Esophagus (tissue), 2 donors: ENCODE measurements around the gene VPS26C. TPM values are rescaled to one million over a fixed set of nuclear protein-coding genes. Genes with fewer than 3 reads are reported as not detected.

Experiments
- H3K27ac ChIP-seq, 2 donors: one replicate each; pipeline ENCODE4 v1.5.1; 2013; ENCODE audit warnings: low read depth in 2 of 2, mild to moderate bottlenecking in 2 of 2, inconsistent platforms in 1 of 2, low read length in 1 of 2, moderate library complexity in 1 of 2
- H3K27me3 ChIP-seq, 2 donors: one replicate each; pipeline ENCODE4 v1.6.1; 2013; ENCODE audit warnings: low read length in 2 of 2, control low read depth in 1 of 2, mild to moderate bottlenecking in 1 of 2; ENCODE audit not compliant: insufficient read depth in 2 of 2, control insufficient read depth in 1 of 2
- H3K36me3 ChIP-seq, 2 donors: one replicate each; pipeline ENCODE4 v1.6.1; 2013; ENCODE audit warnings: low read length in 1 of 2; ENCODE audit not compliant: control insufficient read depth in 2 of 2, insufficient read depth in 2 of 2
- H3K4me1 ChIP-seq, 2 donors: one replicate each; pipeline ENCODE4 v1.6.1; 2013; ENCODE audit warnings: low read length in 1 of 2; ENCODE audit not compliant: control insufficient read depth in 2 of 2, insufficient read depth in 2 of 2
- H3K4me3 ChIP-seq, 2 donors: one replicate each; pipeline ENCODE4 v1.5.1; 2013; ENCODE audit warnings: low read length in 2 of 2, mild to moderate bottlenecking in 2 of 2, low read depth in 1 of 2, moderate library complexity in 1 of 2
- H3K9me3 ChIP-seq, 2 donors: one replicate each; pipeline ENCODE4 v1.6.1; 2013; ENCODE audit warnings: mild to moderate bottlenecking in 2 of 2, low read depth in 1 of 2, low read length in 1 of 2, moderate library complexity in 1 of 2; ENCODE audit not compliant: control insufficient read depth in 2 of 2, insufficient read depth in 1 of 2
- WGBS, 2 donors: extraction: QIAGEN DNeasy Blood & Tissue Kit; methylation state at CpG; one replicate each; pipeline ENCODE4 v1.1.7; 2013; 5-methylcytosine and 5-hydroxymethylcytosine counted together
- polyA plus RNA-seq, 2 donors: library from polyadenylated mRNA; stranded (reverse); fragments of 200-250 nt; gene quantifications; one replicate each; pipeline ENCODE4 v1.2.3, GENCODE V29; 2013
- donor health status: healthy with polysubstance abuse.
- donor health status: Bipolar disorder and iron deficiency.

The VPS26C gene
- polyA plus RNA-seq, 2 donors, result 12.4 to 18.0 TPM

DNA sequence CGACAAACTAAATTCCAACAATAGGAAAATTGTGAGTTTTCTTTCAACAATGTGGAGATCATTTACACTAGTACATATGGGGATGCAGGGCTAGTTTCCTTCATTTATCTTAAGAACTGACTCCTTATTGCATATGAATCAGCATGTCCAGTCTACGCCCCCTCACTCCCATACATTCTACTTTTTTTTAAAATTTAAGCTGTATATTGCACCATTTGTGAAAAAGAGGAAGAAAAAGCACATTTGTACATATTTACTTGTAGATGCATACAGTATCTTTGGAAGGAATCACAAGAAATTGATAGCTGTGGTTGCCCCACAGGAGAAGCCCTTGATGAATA is 15.9 kb downstream of the VPS26C start:
- H3K36me3 ChIP-seq, result no peaks in the 10 kb centered on the region
- no peak overlapping the region for H3K4me3 ChIP-seq
- WGBS, 2 donors, result 84 to 85% methylated on average over 2 of the region's 2 CpGs

DNA sequence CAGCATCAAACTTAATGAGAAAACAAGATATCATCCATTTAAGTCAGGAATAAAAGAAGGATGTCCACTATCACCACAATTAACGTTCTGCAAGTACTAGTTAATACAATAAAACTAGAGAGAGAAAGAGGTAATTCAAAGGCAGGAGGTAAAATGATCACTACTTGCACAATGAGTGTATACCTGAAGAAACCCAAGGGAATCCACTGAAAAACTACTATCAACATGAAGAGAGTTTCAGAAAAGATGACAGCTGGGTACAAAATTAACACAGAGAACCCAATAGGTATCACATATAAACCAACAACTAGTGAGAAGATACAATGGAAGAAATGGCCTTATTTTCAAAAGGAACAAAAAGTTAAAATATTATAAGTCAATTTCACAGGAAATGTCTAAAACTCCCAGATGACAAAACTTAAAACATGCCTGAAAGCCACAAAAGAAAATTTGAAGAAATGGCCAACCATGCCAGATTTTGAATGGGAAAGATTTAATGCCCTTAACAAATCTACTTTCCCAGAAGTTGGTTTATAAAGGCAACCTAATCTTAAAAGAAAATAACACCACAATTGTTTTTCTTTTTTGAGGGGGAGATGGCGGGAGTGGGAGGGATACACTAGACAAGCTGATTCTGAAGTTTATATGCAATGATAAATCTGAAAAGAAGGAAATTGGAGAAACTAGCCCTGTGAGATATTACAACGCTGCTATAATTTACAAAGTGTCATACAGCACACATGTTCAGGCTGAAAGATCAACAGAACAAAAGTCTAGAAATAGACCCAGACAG is 17.8 kb downstream of the VPS26C start:
- no peak overlapping the region for H3K27ac ChIP-seq
- no peaks in the 10 kb centered on the region for H3K9me3 ChIP-seq
- no peak overlapping the region for H3K4me3 ChIP-seq
- no peaks in the 10 kb centered on the region for H3K27me3 ChIP-seq
- WGBS, 2 donors, result 82 to 83% methylated on average over 3 of the region's 3 CpGs
- H3K4me1 ChIP-seq, result no peaks in the 10 kb centered on the region
- H3K36me3 ChIP-seq, result no peaks in the 10 kb centered on the region

More for the DNA sequence above, 15.9 kb downstream of the VPS26C start:
- Histone ChIP-seq H3K4me1 (no peaks in the 10 kb centered on the region), H3K27me3 (no peaks in the 10 kb centered on the region), H3K27ac (no peak overlapping the region), H3K9me3 (no peaks in the 10 kb centered on the region)

DNA sequence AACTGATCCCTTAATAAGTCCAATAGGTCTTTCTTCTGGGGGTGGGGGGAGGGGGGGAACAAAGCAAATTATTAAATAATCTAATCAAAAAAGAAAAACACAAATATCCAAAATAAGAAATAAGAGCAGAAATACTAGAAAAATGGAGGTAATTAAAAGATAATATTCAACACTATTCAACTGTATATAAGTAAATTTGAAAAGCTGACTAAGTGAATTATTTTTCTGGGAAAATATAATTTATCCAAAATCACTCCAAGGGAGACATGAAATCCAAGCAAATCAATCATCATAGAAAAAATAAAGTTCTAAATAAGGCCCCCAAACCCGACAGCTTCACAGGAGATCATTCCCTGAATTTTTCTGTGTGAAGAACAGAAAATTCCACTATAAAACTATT is 18.8 kb downstream of the VPS26C start:
- Histone ChIP-seq H3K4me1 (no peaks in the 10 kb centered on the region), H3K4me3 (no peak overlapping the region), H3K9me3 (no peaks in the 10 kb centered on the region), H3K36me3 (no peaks in the 10 kb centered on the region), H3K27me3 (no peaks in the 10 kb centered on the region), H3K27ac (no peak overlapping the region)
- WGBS, 2 donors, result 87 to 89% methylated on average over 1 of the region's 1 CpG

DNA sequence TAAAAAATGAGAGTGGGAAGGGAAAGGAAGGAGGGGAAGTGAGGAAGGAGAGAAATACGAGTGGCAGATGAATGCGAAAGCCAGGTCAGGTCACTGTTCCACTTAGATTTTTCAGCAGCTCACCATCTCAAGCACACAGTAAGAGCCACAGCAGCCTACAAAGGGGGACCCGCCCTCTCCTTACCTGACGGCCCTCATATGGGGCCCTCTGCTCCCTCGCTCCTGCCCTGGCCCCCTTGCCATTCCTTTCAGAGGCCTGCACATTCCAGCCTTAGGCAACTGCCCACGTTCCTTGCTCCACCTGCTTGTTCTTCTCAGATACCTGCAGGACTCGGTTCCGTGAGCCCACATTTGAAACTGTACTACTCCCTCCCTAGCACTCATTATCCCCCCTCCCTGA is 22.0 kb downstream of the VPS26C start:
- H3K27ac ChIP-seq, result no peak overlapping the region
- H3K4me3 ChIP-seq, result no peak overlapping the region
- WGBS, 2 donors, result 92% methylated on average over 8 of the region's 8 CpGs
- no peaks in the 10 kb centered on the region for H3K4me1 ChIP-seq
- no peaks in the 10 kb centered on the region for H3K9me3 ChIP-seq
- no peaks in the 10 kb centered on the region for H3K27me3 ChIP-seq
- H3K36me3 ChIP-seq, result peaks cover 0 to 5% of the 10 kb centered on the region in 2 donors

DNA sequence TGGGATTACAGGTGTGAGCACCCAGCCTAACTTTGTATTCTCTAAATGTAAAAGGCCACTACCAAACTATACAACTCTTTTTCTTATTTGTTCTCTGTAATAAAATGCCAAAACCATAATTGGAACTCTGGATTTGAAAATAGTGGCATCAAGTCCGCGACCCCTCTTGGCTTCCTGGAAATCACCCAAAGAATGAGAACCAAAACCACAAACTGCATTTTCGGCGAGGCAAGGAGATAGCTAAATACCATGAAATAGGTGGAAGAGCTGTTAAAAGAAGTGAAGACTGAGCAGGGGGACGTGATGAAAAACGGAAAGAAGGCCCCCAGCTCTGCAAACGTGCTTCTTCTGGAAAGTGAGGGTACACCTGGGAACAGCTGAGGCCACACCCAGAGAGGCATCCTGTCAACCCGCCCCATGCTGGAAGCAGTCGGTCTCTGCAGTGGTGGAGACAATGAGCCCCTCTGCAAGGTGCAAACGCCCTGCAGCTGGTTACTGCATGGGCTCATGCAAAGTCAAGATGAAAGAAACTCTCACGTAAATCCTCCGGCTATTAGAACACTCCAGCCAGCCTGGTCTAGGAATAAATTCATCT is 22.5 kb downstream of the VPS26C start:
- Histone ChIP-seq H3K4me3 (no peak overlapping the region), H3K4me1 (no peaks in the 10 kb centered on the region), H3K27me3 (no peaks in the 10 kb centered on the region), H3K9me3 (no peaks in the 10 kb centered on the region), H3K36me3 (peaks cover 0 to 5% of the 10 kb centered on the region in 2 donors), H3K27ac (no peak overlapping the region)
- 76 to 78% methylated on average over 12 of the region's 12 CpGs for WGBS, 2 donors

DNA sequence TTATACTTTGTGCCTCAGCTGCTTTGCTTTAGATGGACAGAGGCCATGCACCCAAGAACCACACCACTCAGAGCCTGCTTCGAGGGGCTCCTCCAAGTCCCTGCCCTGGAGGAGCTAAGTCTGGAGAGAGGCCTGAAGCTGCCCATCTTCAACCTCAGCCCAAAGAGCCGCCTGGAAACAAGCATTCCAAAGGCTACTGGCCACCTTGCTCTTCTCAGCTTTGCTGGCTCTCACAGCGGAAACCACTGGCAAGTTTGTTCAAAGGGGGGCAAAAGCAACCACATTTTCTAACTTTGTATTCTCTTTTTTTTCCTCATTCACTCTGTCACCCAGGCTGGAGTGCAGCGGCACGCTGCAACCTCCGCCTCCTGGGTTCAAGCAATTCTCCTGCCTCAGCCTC is 23.2 kb downstream of the VPS26C start:
- Histone ChIP-seq H3K27me3 (no peaks in the 10 kb centered on the region), H3K4me3 (no peak overlapping the region), H3K36me3 (peaks cover 0 to 5% of the 10 kb centered on the region in 2 donors), H3K27ac (no peak overlapping the region), H3K9me3 (no peaks in the 10 kb centered on the region), H3K4me1 (no peaks in the 10 kb centered on the region)
- WGBS, 2 donors, result 95 to 98% methylated on average over 6 of the region's 6 CpGs

DNA sequence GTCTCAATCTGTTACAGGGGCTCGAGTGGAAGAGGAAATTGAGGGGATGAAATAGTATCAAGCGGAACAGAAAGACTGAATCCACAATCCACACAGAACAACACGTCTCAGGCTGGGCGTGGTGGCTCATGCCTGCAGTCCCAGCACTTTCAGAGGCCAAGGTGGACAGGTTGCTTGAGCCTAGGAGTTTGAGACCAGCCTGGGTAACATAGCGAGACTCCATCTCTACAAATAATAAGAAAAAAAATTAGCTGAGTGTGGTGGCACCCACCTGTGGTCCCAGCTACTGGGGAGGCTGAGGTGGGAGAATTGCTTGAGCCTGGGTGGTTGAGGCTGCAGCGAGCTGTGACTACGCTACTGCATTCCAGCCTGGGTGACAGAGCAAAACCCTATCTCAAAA is 25.7 kb downstream of the VPS26C start:
- Histone ChIP-seq H3K9me3 (no peaks in the 10 kb centered on the region), H3K36me3 (peaks cover 0 to 10% of the 10 kb centered on the region in 2 donors)
- WGBS, 2 donors, result 79% methylated on average over 7 of the region's 7 CpGs

DNA sequence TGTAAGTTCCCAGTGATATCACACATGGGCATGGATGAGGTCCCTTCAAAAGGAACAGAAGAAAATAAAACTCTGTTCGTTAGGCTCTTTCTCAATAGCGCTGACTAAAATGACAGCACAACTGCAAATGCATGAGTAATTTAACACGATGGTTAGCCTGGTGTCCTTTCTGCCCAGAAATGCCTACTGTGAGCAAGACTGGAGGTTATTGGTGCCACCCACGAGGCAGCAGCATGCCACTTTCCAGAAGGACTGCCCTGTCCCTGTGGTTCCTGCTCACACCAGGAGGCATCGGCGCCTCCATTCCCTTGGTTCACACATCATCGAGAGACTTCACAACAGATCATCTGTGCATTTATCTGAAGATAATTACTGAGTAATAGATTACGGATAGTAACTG is 26.2 kb downstream of the VPS26C start:
- Histone ChIP-seq H3K4me3 (no peak overlapping the region), H3K27ac (no peak overlapping the region), H3K27me3 (no peaks in the 10 kb centered on the region), H3K36me3 (peaks cover 0 to 10% of the 10 kb centered on the region in 2 donors), H3K9me3 (no peaks in the 10 kb centered on the region), H3K4me1 (no peaks in the 10 kb centered on the region)
- 81 to 82% methylated on average over 8 of the region's 8 CpGs for WGBS, 2 donors

More for the DNA sequence above, 25.7 kb downstream of the VPS26C start:
- Histone ChIP-seq H3K4me1 (no peaks in the 10 kb centered on the region), H3K4me3 (no peak overlapping the region), H3K27me3 (no peaks in the 10 kb centered on the region), H3K27ac (no peak overlapping the region)

DNA sequence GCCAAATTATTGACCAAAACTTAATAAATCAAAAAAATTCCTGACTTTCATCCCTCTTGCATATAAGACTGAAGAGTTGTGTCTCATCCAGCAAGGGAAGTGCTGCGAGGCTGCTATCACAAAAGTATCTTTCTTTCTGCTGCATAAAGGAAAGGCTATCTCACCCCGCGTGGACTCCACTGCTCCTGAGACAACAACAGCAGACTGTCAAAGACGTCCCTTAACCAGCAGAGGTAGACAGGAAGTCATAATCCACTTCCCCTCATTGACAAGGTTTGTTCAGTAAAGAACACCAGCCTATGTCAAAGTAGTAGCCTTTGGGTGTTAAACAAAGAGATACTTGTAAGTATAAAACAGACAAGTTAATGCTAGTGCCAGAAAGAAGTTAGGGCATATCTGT is 29.4 kb downstream of the VPS26C start:
- H3K4me3 ChIP-seq, result no peak overlapping the region
- H3K9me3 ChIP-seq, result no peaks in the 10 kb centered on the region
- peaks cover 3 to 16% of the 10 kb centered on the region in 2 donors for H3K36me3 ChIP-seq
- H3K27me3 ChIP-seq, result no peaks in the 10 kb centered on the region
- H3K4me1 ChIP-seq, result no peaks in the 10 kb centered on the region
- H3K27ac ChIP-seq, result no peak overlapping the region
- 66 to 67% methylated on average over 4 of the region's 4 CpGs for WGBS, 2 donors

DNA sequence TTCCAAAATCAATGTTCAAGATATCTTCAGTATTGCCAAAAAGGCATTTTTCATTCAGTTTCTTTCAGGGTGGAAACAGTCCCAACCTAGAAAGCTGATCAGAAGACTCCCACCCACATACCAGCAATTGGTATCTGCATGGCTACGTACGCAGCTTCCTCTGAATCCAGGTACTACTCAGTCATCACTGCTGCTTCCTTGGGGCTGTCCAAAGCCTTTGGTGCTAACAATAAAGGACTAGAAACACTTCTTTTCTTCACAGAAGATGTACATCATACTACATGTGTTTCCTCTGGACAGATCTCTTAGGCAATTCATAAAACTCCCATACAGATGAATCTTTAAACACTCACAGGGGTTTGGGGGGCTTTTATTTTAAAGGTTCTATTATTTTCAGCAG is 29.8 kb downstream of the VPS26C start:
- no peaks in the 10 kb centered on the region for H3K9me3 ChIP-seq
- no peaks in the 10 kb centered on the region for H3K27me3 ChIP-seq
- no peak overlapping the region for H3K27ac ChIP-seq
- no peak overlapping the region for H3K4me3 ChIP-seq
- 87 to 94% methylated on average over 2 of the region's 2 CpGs for WGBS, 2 donors
- peaks cover 3 to 17% of the 10 kb centered on the region in 2 donors for H3K36me3 ChIP-seq
- H3K4me1 ChIP-seq, result no peaks in the 10 kb centered on the region
